Upper lobe of left lung (tissue), 4 donors: Measurements from ENCODE around the gene PPFIA2.

Experiments
- CTCF ChIP-seq, 6 experiments: fragments of 450-650 bp in 4 of 6; fragments of 200-600 bp in 2 of 6; sonication (generic) in 2 of 6; IDR thresholded peaks; one replicate each; pipeline ENCODE4 v1.5.1; 2016 to 2019; ENCODE audit warnings: antibody characterized with exemption in 6 of 6
- POLR2A ChIP-seq, 4 donors: fragments of 450-650 bp; IDR thresholded peaks; one replicate each; pipeline ENCODE4 v1.5.1; 2016 to 2017; ENCODE audit warnings: antibody characterized with exemption in 4 of 4, mild to moderate bottlenecking in 2 of 4
- POLR2AphosphoS5 ChIP-seq, 2 donors: sonication (generic); formaldehyde crosslinking; IDR thresholded peaks; one replicate each; pipeline ENCODE4 v1.5.1; 2017; ENCODE audit warnings: antibody characterized with exemption in 2 of 2

DNA sequence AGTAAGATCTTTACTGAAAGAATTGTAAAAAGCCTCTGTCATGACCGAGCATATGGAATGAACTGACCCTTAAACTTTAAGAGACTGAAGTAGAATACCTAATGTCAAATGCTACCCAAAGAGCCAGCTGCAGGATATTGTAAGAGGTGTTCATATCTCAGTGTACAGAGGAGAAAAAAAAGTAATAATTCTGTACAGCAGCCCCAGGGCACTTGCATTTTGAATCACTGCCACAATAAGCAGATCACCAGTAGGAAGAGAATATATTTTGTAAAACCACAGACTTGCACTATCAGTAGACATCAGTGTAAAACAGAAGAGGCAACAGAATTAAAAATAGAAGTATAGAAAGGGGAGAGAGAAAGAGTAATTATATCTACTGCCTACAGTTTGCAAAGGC is 162.6 kb downstream of the PPFIA2 start:
- TF ChIP-seq CTCF (IDR thresholded peaks at IDR 0.05) (no peak), POLR2AphosphoS5 (IDR thresholded peaks at IDR 0.05) (no peak), POLR2A (IDR thresholded peaks at IDR 0.05) (no peak)
